GM18526 (cell line): ENCODE results near the gene ADM5.

Experiments used
- POLR2A ChIP-seq: IDR thresholded peaks from 3 replicates; pipeline ENCODE4 v1.6.1; 2011; ENCODE audit not compliant: insufficient read length; ENCODE audit errors: extremely low read depth

Gene ADM5

GRCh38 chr19:49655570-49656455 lies 33.6 kb upstream of the ADM5 start:
- no peak for TF ChIP-seq POLR2A

- no peak for TF ChIP-seq POLR2A
These were observed 32.8 kb upstream of the ADM5 start for GRCh38 chr19:49656456-49657109.

GRCh38 chr19:49657493-49658138 lies 31.8 kb upstream of the ADM5 start:
- TF ChIP-seq POLR2A, result no peak

- no peak for TF ChIP-seq POLR2A
These were observed 31.3 kb upstream of the ADM5 start for GRCh38 chr19:49658139-49658517.

- no peak for TF ChIP-seq POLR2A
These were observed 30.6 kb upstream of the ADM5 start for GRCh38 chr19:49658566-49659442.

GRCh38 chr19:49660338-49660961 lies 28.9 kb upstream of the ADM5 start:
- TF ChIP-seq POLR2A, result no peak

- TF ChIP-seq POLR2A, result no peak
These were observed 27.4 kb upstream of the ADM5 start for GRCh38 chr19:49662011-49662410.

- TF ChIP-seq POLR2A, result no peak
These were observed 26.2 kb upstream of the ADM5 start for GRCh38 chr19:49663224-49663623.

GRCh38 chr19:49664171-49665035 lies 25.0 kb upstream of the ADM5 start:
- TF ChIP-seq POLR2A, result peak; percentile 63

- TF ChIP-seq POLR2A, result no peak
These were observed 24.4 kb upstream of the ADM5 start for GRCh38 chr19:49665036-49665350.

GRCh38 chr19:49665351-49666119 lies 23.9 kb upstream of the ADM5 start, which contains the start of the genes BCL2L12 and IRF3:
TSS of gene BCL2L12 (plus strand) at chr19:49665933. CDS start at chr19:49666693, 760 bp downstream.
TSS of gene IRF3 (minus strand) at chr19:49665857. CDS start at chr19:49664838, 1,019 bp downstream.
- peak; percentile 63 for TF ChIP-seq POLR2A

GRCh38 chr19:49666120-49666444 lies 23.3 kb upstream of the ADM5 start:
- no peak for TF ChIP-seq POLR2A

GRCh38 chr19:49667473-49667872 lies 21.9 kb upstream of the ADM5 start:
- TF ChIP-seq POLR2A, result no peak
